GM23338 (cell line): ENCODE data around the gene CEP131. TPM values are rescaled to one million over a fixed set of nuclear protein-coding genes. Genes with fewer than 3 reads are reported as not detected.
A peak's percentile ranks its signal among the peaks of the same experiment; 100 is the strongest.

Source experiments
- ATAC-seq: fragments of 200-7000 bp; cut with Tn5 transposase; 3 replicates; pipeline ENCODE4 v1.9.1; 2020
- DNase-seq: peaks from one replicate; pipeline ENCODE4 v3.0.0-alpha.2; 2015; ENCODE audit warnings: low spot score
- H2AFZ ChIP-seq: fragments of 200-600 bp; sonication (generic); 2 replicates; pipeline ENCODE4 v1.8.0; 2016; ENCODE audit warnings: antibody characterized with exemption, mild to moderate bottlenecking, moderate library complexity
- H3F3A ChIP-seq: fragments of 200-600 bp; sonication (generic); replicated peaks from 2 replicates; pipeline ENCODE4 v1.8.0; 2017; ENCODE audit warnings: antibody characterized with exemption, mixed run types, low read depth
- H3K27ac ChIP-seq: fragments of 200-600 bp; sonication (generic); 2 replicates; pipeline ENCODE4 v1.6.1; 2016; ENCODE audit warnings: low read depth
- H3K27me3 ChIP-seq: fragments of 200-600 bp; sonication (generic); 2 replicates; pipeline ENCODE4 v1.8.0; 2016; ENCODE audit warnings: mild to moderate bottlenecking, mixed run types, moderate library complexity; ENCODE audit not compliant: insufficient read depth
- H3K36me3 ChIP-seq: fragments of 200-600 bp; sonication (generic); 2 replicates; pipeline ENCODE4 v1.8.0; 2016; ENCODE audit warnings: mild to moderate bottlenecking; ENCODE audit not compliant: insufficient read depth
- H3K4me1 ChIP-seq: fragments of 200-600 bp; sonication (generic); 2 replicates; pipeline ENCODE4 v1.8.0; 2016; ENCODE audit warnings: mild to moderate bottlenecking, moderate library complexity; ENCODE audit not compliant: insufficient read depth
- H3K4me2 ChIP-seq: fragments of 200-600 bp; sonication (generic); 2 replicates; pipeline ENCODE4 v1.7.1; 2017; ENCODE audit warnings: mixed run types
- H3K4me3 ChIP-seq: fragments of 200-600 bp; sonication (generic); 2 replicates; pipeline ENCODE4 v1.6.1; 2016; ENCODE audit warnings: mixed run types
- H3K79me2 ChIP-seq: fragments of 200-600 bp; sonication (generic); replicated peaks from 2 replicates; pipeline ENCODE4 v1.8.0; 2017; ENCODE audit warnings: mild to moderate bottlenecking; ENCODE audit not compliant: insufficient read depth
- H3K9me2 ChIP-seq: fragments of 200-600 bp; sonication (generic); 2 replicates; pipeline ENCODE4 v1.8.0; 2017; ENCODE audit not compliant: insufficient read depth
- H4K20me1 ChIP-seq: fragments of 200-600 bp; sonication (generic); replicated peaks from 2 replicates; pipeline ENCODE4 v1.8.0; 2017; ENCODE audit warnings: mild to moderate bottlenecking; ENCODE audit not compliant: insufficient read depth
- H3K27ac Mint-ChIP-seq: 2 replicates; pipeline ENCODE4 v1.8.0; 2020; ENCODE audit warnings: inconsistent platforms, mild to moderate bottlenecking, moderate library complexity, mixed read lengths
- H3K27me3 Mint-ChIP-seq: 3 replicates; pipeline ENCODE4 v1.8.0; 2022; ENCODE audit warnings: low read depth, mild to moderate bottlenecking, moderate library complexity, mixed read lengths, inconsistent platforms; ENCODE audit not compliant: insufficient read depth, poor library complexity
- H3K36me3 Mint-ChIP-seq: 3 replicates; pipeline ENCODE4 v1.8.0; 2021; ENCODE audit warnings: low read depth, mild to moderate bottlenecking, inconsistent platforms, moderate library complexity, mixed read lengths
- H3K4me1 Mint-ChIP-seq: 3 replicates; pipeline ENCODE4 v1.8.0; 2020; ENCODE audit warnings: mild to moderate bottlenecking, inconsistent platforms, mixed read lengths
- H3K4me3 Mint-ChIP-seq: 3 replicates; pipeline ENCODE4 v1.8.0; 2021; ENCODE audit warnings: moderate library complexity, mild to moderate bottlenecking, inconsistent platforms, mixed read lengths
- H3K9me3 Mint-ChIP-seq: 3 replicates; pipeline ENCODE4 v1.8.0; 2020; ENCODE audit warnings: moderate library complexity, mild to moderate bottlenecking, inconsistent platforms, mixed read lengths
- EZH2 ChIP-seq: fragments of 200-600 bp; sonication (generic); IDR thresholded peaks from one replicate; pipeline ENCODE4 v1.8.0; 2017; ENCODE audit warnings: antibody characterized with exemption, mild to moderate bottlenecking, low read depth; ENCODE audit not compliant: unreplicated experiment
- EZH2phosphoT487 ChIP-seq: fragments of 200-600 bp; sonication (generic); IDR thresholded peaks from one replicate; pipeline ENCODE4 v1.8.1; 2018; ENCODE audit warnings: antibody characterized with exemption; ENCODE audit not compliant: unreplicated experiment
- POLR2AphosphoS5 ChIP-seq: IDR thresholded peaks from 2 replicates; pipeline ENCODE4 v1.6.1; 2016; ENCODE audit warnings: antibody characterized with exemption, low read depth
- STAT1 ChIP-seq: IDR thresholded peaks from one replicate; pipeline ENCODE4 v1.6.1; 2016; ENCODE audit warnings: antibody characterized with exemption; ENCODE audit not compliant: unreplicated experiment
- ZNF331 ChIP-seq: fragments of 250-450 bp; sonication (Bioruptor Pico); IDR thresholded peaks from 2 replicates; pipeline ENCODE4 v1.5.0; 2020; ENCODE audit warnings: low read depth, mild to moderate bottlenecking, moderate library complexity
- ZNF462 ChIP-seq: fragments of 250-450 bp; sonication (Bioruptor Pico); IDR thresholded peaks from 2 replicates; pipeline ENCODE4 v1.5.0; 2020; ENCODE audit warnings: mild to moderate bottlenecking, moderate library complexity
- polyA plus RNA-seq: library from polyadenylated mRNA; unstranded; fragments of >200 nt; fragmentation: Nextera tagmentation; extraction: Ambion mirVana; gene quantifications from 2 replicates; pipeline ENCODE4 v1.2.1, GENCODE V29; 2016
- total RNA-seq: library from RNA; depleted of rRNA; stranded (reverse); fragments of >200 nt; shearing (Covaris generic); gene quantifications from 2 replicates; pipeline ENCODE4 v1.2.3, GENCODE V29; 2014
- TF ChIP-seq, protein P1 (sequence below), 2 experiments: fragments of 200-600 bp in 1 of 2; sonication (generic) in 1 of 2; conservative IDR thresholded peaks; 2 replicates each; pipeline versions ENCODE4 v1.5.1 to v1.6.1; 2016 to 2017; ENCODE audit warnings: antibody characterized with exemption in 2 of 2, low read depth in 2 of 2, mild to moderate bottlenecking in 2 of 2, moderate library complexity in 1 of 2

The CEP131 gene
- total and polyA plus RNA-seq, 2 experiments from 2014 or later = 26.8 to 35.5 TPM

- Histone ChIP-seq H2AFZ (no peak overlapping the region), H3K9me2 (no peaks in the 10 kb centered on the region), H3K27ac (no peak overlapping the region), H4K20me1 (no peaks in the 10 kb centered on the region), H3K79me2 (no peaks in the 10 kb centered on the region), H3K27me3 (no peaks in the 10 kb centered on the region), H3K36me3 (no peaks in the 10 kb centered on the region), H3K4me2 (no peak overlapping the region), H3F3A (no peaks in the 10 kb centered on the region), H3K4me3 (no peak overlapping the region), H3K4me1 (no peaks in the 10 kb centered on the region)
- peak; percentile 45 for DNase-seq
- peak; percentile 78 for ATAC-seq
- Mint-ChIP-seq H3K4me3 (no peak overlapping the region), H3K27me3 (peaks cover 11% of the 10 kb centered on the region), H3K9me3 (no peaks in the 10 kb centered on the region; the same call in 2 of the 3 replicates), H3K27ac (no peak overlapping the region), H3K36me3 (0 out of 3 replicates have a peak, but pooled peaks cover 4% of the 10 kb centered on the region), H3K4me1 (no peaks in the 10 kb centered on the region; the same call in 2 of the 3 replicates)
- TF ChIP-seq EZH2 = no peak
- TF ChIP-seq STAT1 = no peak
- TF ChIP-seq ZNF462 (CRISPR knock-in tag) = no peak
- TF ChIP-seq POLR2AphosphoS5 = no peak
- no peak for TF ChIP-seq EZH2phosphoT487
- TF ChIP-seq ZNF331 (CRISPR knock-in tag) = no peak
- TF ChIP-seq, protein P1, sequence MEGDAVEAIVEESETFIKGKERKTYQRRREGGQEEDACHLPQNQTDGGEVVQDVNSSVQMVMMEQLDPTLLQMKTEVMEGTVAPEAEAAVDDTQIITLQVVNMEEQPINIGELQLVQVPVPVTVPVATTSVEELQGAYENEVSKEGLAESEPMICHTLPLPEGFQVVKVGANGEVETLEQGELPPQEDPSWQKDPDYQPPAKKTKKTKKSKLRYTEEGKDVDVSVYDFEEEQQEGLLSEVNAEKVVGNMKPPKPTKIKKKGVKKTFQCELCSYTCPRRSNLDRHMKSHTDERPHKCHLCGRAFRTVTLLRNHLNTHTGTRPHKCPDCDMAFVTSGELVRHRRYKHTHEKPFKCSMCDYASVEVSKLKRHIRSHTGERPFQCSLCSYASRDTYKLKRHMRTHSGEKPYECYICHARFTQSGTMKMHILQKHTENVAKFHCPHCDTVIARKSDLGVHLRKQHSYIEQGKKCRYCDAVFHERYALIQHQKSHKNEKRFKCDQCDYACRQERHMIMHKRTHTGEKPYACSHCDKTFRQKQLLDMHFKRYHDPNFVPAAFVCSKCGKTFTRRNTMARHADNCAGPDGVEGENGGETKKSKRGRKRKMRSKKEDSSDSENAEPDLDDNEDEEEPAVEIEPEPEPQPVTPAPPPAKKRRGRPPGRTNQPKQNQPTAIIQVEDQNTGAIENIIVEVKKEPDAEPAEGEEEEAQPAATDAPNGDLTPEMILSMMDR (conservative IDR thresholded peaks at IDR 0.05; ENCODE audit: low read depth in 2 of 2) = no peak
Observed at GRCh38 chr17:81184555-81184954, 38.2 kb downstream of the CEP131 start.
